Activated CD4-positive, alpha-beta memory T cell treated with anti-CD3 and anti-CD28 coated beads for 36 hours (primary cell): Measurements from ENCODE around the gene UBAP1L. TPM values are rescaled to one million over a fixed set of nuclear protein-coding genes. Genes with fewer than 3 reads are reported as not detected.

Source experiments
- CTCF ChIA-PET: fragments of 350-600 bp; sonication (Branson Sonifier 250); formaldehyde crosslinking; loops from one replicate; lab custom pipeline; 2021; ENCODE audit warnings: antibody characterized with exemption, inconsistent platforms; lab: Charles Lee
- POLR2A ChIA-PET: fragments of 350-600 bp; sonication (Branson Sonifier 250); formaldehyde crosslinking; loops from one replicate; lab custom pipeline; 2021; ENCODE audit warnings: antibody characterized with exemption; lab: Charles Lee
- DNase-seq: peaks from one replicate; pipeline ENCODE4 v3.0.0-alpha.2; 2020
- H3K27ac Mint-ChIP-seq: one replicate; pipeline ENCODE4 v1.8.0; 2021; ENCODE audit warnings: mixed read lengths
- H3K27me3 Mint-ChIP-seq: one replicate; pipeline ENCODE4 v1.8.0; 2021; ENCODE audit warnings: mixed read lengths
- H3K36me3 Mint-ChIP-seq: one replicate; pipeline ENCODE4 v1.8.0; 2021; ENCODE audit warnings: mixed read lengths
- H3K4me1 Mint-ChIP-seq: one replicate; pipeline ENCODE4 v1.8.0; 2021; ENCODE audit warnings: low read depth, mixed read lengths
- H3K4me3 Mint-ChIP-seq: one replicate; pipeline ENCODE4 v1.8.0; 2021; ENCODE audit warnings: mild to moderate bottlenecking, mixed read lengths
- H3K9me3 Mint-ChIP-seq: one replicate; pipeline ENCODE4 v1.8.0; 2021; ENCODE audit warnings: mixed read lengths
- intact Hi-C: fragments of 100-400 bp; cut with micrococcal nuclease; formaldehyde crosslinking; loops from one replicate; pipeline ENCODE4 v1.15.1; 2023
- total RNA-seq, 2 experiments: library from RNA; stranded (reverse); gene quantifications; one replicate each; pipeline ENCODE4 v1.2.3, GENCODE V29; 2021

The UBAP1L gene
- total RNA-seq, 2 experiments from 2014 or later = 2.1 to 2.4 TPM

GRCh38 chr15:65058394-65059368 is 56.3 kb downstream of the UBAP1L start:
- no peak overlapping the region for H3K4me3 Mint-ChIP-seq
- H3K27me3 Mint-ChIP-seq = no peaks in the 10 kb centered on the region
- no peak overlapping the region for H3K27ac Mint-ChIP-seq
- H3K9me3 Mint-ChIP-seq = no peaks in the 10 kb centered on the region
- no peak for DNase-seq
- H3K36me3 Mint-ChIP-seq = no peaks in the 10 kb centered on the region
- no peaks in the 10 kb centered on the region for H3K4me1 Mint-ChIP-seq
- ChIA-PET POLR2A (no interaction called here), CTCF (no interaction called here)
- intact Hi-C loops = no loop called here

DNA sequence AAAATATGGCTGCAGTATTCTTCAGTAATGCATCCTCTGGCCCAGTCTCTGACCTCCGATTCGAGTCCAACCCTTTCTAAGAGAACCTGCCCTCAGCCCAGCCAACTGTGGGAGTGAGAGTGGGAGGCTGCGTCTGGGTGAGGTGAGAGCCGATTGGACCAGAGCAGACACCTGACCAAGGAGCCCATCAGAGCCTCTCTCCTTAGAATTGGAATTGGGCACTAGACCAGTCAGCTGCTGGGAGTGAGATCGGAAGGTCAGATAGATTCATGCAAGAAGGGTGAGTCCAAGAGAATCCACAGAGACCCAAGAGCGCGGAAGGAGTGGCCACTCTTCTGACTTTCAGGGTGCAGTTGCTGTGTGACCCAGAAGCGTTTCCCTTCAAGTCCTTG is 57.5 kb downstream of the UBAP1L start:
- CTCF ChIA-PET = no interaction called here
- intact Hi-C loops = no loop called here
- H3K4me1 Mint-ChIP-seq = no peaks in the 10 kb centered on the region

DNA sequence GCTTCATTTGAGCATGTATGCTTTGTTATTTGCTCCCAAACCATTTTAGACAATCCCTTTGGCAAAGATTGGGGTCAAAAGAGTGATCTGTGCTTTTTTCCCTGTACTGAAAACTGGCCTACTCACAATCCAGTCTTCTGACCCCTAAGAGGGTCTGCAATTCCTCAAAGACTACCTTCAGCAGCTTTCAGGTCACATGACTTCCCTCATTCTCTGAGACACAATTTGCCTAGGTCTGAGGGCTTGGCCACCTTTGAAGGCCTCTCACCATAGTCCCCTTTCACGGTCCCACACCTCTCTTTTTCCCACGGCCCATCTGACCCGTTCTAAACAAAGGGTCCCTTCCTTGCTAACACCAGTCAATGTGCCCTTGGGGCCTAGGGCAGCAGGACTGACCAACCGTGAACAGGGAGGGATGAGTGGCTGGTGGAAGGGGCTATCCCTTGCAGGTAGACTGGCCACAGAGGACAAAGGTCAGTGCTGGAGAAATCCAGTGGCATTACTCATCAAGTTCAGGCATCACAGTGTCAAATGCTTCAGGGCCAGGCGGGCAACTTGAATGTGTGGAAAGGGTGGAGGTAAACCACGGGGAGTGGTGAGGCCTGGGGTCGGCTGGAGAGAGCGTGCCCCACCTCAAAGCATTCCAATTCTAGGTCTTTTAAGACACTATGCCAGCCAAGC is 58.0 kb downstream of the UBAP1L start:
- no peak overlapping the region for H3K27ac Mint-ChIP-seq
- H3K36me3 Mint-ChIP-seq = no peaks in the 10 kb centered on the region
- H3K4me1 Mint-ChIP-seq = no peaks in the 10 kb centered on the region
- no peaks in the 10 kb centered on the region for H3K27me3 Mint-ChIP-seq
- no peak overlapping the region for H3K4me3 Mint-ChIP-seq
- no peaks in the 10 kb centered on the region for H3K9me3 Mint-ChIP-seq
- ChIA-PET POLR2A (no interaction called here), CTCF (interaction anchor here (1.3 to 2.7 kb wide), 3 partner anchors 14 to 26 kb away, joined by 3 to 10 read pairs (median 5); no protein-coding TSS in a partner anchor)
- DNase-seq = no peak
- intact Hi-C loops = no loop called here

More for the DNA sequence above, 57.5 kb downstream of the UBAP1L start:
- no peak for DNase-seq
- H3K9me3 Mint-ChIP-seq = no peaks in the 10 kb centered on the region
- H3K27ac Mint-ChIP-seq = no peak overlapping the region
- POLR2A ChIA-PET = no interaction called here
- H3K36me3 Mint-ChIP-seq = no peaks in the 10 kb centered on the region
- H3K4me3 Mint-ChIP-seq = no peak overlapping the region
- no peaks in the 10 kb centered on the region for H3K27me3 Mint-ChIP-seq

DNA sequence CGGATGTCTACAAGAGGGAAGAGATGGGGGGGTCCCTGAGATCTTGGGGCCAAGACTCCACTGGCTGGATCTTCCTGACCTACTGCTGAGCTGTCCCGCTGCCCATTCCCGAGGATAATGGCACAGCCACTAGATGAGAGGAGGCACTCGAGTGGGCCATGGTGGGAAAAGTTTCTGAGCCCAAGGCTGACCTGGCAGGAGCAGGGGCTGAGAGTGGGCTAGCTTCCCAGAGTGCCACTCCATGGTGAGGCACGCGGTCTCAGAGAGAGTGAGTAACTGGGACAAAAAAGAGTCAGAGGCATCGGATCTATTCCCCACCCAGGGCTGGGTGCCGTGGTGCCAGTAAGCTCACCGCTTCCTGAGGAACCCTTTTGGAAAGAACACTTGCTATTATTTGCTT is 58.9 kb downstream of the UBAP1L start:
- DNase-seq = no peak
- no peaks in the 10 kb centered on the region for H3K4me1 Mint-ChIP-seq
- intact Hi-C loops = no loop called here
- no peaks in the 10 kb centered on the region for H3K36me3 Mint-ChIP-seq
- H3K27ac Mint-ChIP-seq = no peak overlapping the region
- H3K9me3 Mint-ChIP-seq = no peaks in the 10 kb centered on the region
- H3K4me3 Mint-ChIP-seq = no peak overlapping the region
- ChIA-PET CTCF (interaction anchor here (0.6 to 2.7 kb wide), 7 partner anchors 9 to 329 kb away, joined by 3 to 10 read pairs (median 5); no protein-coding TSS in a partner anchor), POLR2A (no interaction called here)
- no peaks in the 10 kb centered on the region for H3K27me3 Mint-ChIP-seq

- Mint-ChIP-seq H3K9me3 (no peaks in the 10 kb centered on the region), H3K36me3 (no peaks in the 10 kb centered on the region), H3K27ac (no peak overlapping the region), H3K4me1 (peaks cover 1% of the 10 kb centered on the region), H3K4me3 (no peak overlapping the region), H3K27me3 (no peaks in the 10 kb centered on the region)
- no peak for DNase-seq
- intact Hi-C loops = loop anchor here (2.0 kb wide), 1 partner anchor 241 kb away; the partner anchor contains the start of gene RNU5A-1
- CTCF ChIA-PET = interaction anchor here (0.6 to 2.7 kb wide), 11 partner anchors 9 to 330 kb away, joined by 3 to 13 read pairs (median 4); partner anchors contain the start of genes KBTBD13 and UBAP1L
- POLR2A ChIA-PET = interaction anchor here (0.6 kb wide), 1 partner anchor 815 kb away, joined by 3 read pairs; no protein-coding TSS in a partner anchor
Measured at GRCh38 chr15:65055201-65055870, 59.7 kb downstream of the UBAP1L start.

GRCh38 chr15:65054333-65055200 is 60.4 kb downstream of the UBAP1L start:
- H3K4me3 Mint-ChIP-seq = no peak overlapping the region
- H3K4me1 Mint-ChIP-seq = peaks cover 8% of the 10 kb centered on the region
- DNase-seq = peak; percentile 70
- H3K9me3 Mint-ChIP-seq = no peaks in the 10 kb centered on the region
- intact Hi-C loops = loop anchor here (2.0 kb wide), 1 partner anchor 242 kb away; the partner anchor contains the start of gene RNU5A-1
- no peaks in the 10 kb centered on the region for H3K27me3 Mint-ChIP-seq
- no peaks in the 10 kb centered on the region for H3K36me3 Mint-ChIP-seq
- ChIA-PET CTCF (interaction anchor here (0.8 to 2.7 kb wide), 6 partner anchors 12 to 243 kb away, joined by 4 to 13 read pairs (median 6); partner anchors contain the start of genes KBTBD13 and UBAP1L), POLR2A (interaction anchor here (0.6 kb wide), 1 partner anchor 816 kb away, joined by 3 read pairs; no protein-coding TSS in a partner anchor)
- H3K27ac Mint-ChIP-seq = no peak overlapping the region

- POLR2A ChIA-PET = no interaction called here
- Mint-ChIP-seq H3K9me3 (no peaks in the 10 kb centered on the region), H3K4me1 (peaks cover 12% of the 10 kb centered on the region), H3K4me3 (no peak overlapping the region), H3K27me3 (no peaks in the 10 kb centered on the region), H3K36me3 (no peaks in the 10 kb centered on the region), H3K27ac (no peak overlapping the region)
- intact Hi-C loops = no loop called here
- no peak for DNase-seq
- CTCF ChIA-PET = interaction anchor here (1.0 to 2.2 kb wide), 4 partner anchors 43 to 245 kb away, joined by 3 to 13 read pairs (median 4); no protein-coding TSS in a partner anchor
Measured at GRCh38 chr15:65052956-65053355, 62.0 kb downstream of the UBAP1L start.

GRCh38 chr15:65051266-65051665 is 63.7 kb downstream of the UBAP1L start:
- intact Hi-C loops = no loop called here
- DNase-seq = no peak
- Mint-ChIP-seq H3K36me3 (no peaks in the 10 kb centered on the region), H3K27ac (no peak overlapping the region), H3K4me3 (no peak overlapping the region), H3K4me1 (peaks cover 12% of the 10 kb centered on the region), H3K9me3 (no peaks in the 10 kb centered on the region), H3K27me3 (no peaks in the 10 kb centered on the region)
- ChIA-PET POLR2A (no interaction called here), CTCF (interaction anchor here (1.8 kb wide), 1 partner anchor 17 kb away, joined by 6 read pairs; no protein-coding TSS in a partner anchor)

DNA sequence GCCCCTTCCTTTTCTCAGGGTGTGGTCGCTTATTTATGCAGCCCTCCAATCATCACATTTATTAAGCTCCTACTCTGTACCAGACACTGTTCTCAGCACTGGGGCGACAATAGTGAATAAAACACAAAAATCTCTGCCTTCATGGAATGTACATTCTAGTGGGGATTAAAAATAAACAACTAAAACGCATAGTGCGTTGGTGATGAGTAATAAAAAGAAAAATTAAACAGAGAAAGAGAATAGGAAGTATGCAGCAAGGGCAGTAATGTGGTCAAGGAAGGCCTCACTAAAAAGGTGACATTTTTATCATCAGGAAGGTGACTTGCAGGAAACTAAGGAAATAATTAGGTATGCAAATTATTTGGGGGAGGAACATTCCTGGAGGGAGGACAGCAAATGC is 64.7 kb downstream of the UBAP1L start:
- no peaks in the 10 kb centered on the region for H3K9me3 Mint-ChIP-seq
- H3K4me3 Mint-ChIP-seq = no peak overlapping the region
- CTCF ChIA-PET = interaction anchor here (1.8 kb wide), 1 partner anchor 16 kb away, joined by 6 read pairs; no protein-coding TSS in a partner anchor
- POLR2A ChIA-PET = no interaction called here
- DNase-seq = no peak
- H3K4me1 Mint-ChIP-seq = peaks cover 12% of the 10 kb centered on the region
- H3K36me3 Mint-ChIP-seq = no peaks in the 10 kb centered on the region
- intact Hi-C loops = no loop called here
- no peaks in the 10 kb centered on the region for H3K27me3 Mint-ChIP-seq
- no peak overlapping the region for H3K27ac Mint-ChIP-seq

GRCh38 chr15:65049418-65049840 is 65.6 kb downstream of the UBAP1L start:
- POLR2A ChIA-PET = interaction anchor here (0.7 kb wide), 1 partner anchor 15 kb away, joined by 4 read pairs; no protein-coding TSS in a partner anchor

More at GRCh38 chr15:65049418-65049840, 65.6 kb downstream of the UBAP1L start:
- no peak overlapping the region for H3K27ac Mint-ChIP-seq
- DNase-seq = peak; percentile 92
- peaks cover 12% of the 10 kb centered on the region for H3K4me1 Mint-ChIP-seq
- CTCF ChIA-PET = no interaction called here
- H3K4me3 Mint-ChIP-seq = peak overlapping the region; percentile 26
- intact Hi-C loops = no loop called here
- no peaks in the 10 kb centered on the region for H3K36me3 Mint-ChIP-seq
- H3K27me3 Mint-ChIP-seq = no peaks in the 10 kb centered on the region
- no peaks in the 10 kb centered on the region for H3K9me3 Mint-ChIP-seq
